GM19035 (cell line): Measurements from ENCODE around the gene TTLL7.

Experiments
- ATAC-seq: cut with Tn5 transposase; IDR thresholded peaks from one replicate; pipeline ENCODE4 v1.9.1; 2021; ENCODE audit not compliant: unreplicated experiment

TTLL7 gene

GRCh38 chr1:83998498-83999315 is at the start of gene TTLL7:
Gene TTLL7 (minus strand): TSS chr1:83999132. CDS start chr1:83952211, 46,921 bp downstream.
- ATAC-seq = peak; percentile 93

- ATAC-seq = no peak
Measured at GRCh38 chr1:84042461-84042860, 43.5 kb upstream of the TTLL7 start.

GRCh38 chr1:84037758-84038611 is 39.1 kb upstream of the TTLL7 start:
- no peak for ATAC-seq

GRCh38 chr1:84031802-84032327 is 32.9 kb upstream of the TTLL7 start:
- no peak for ATAC-seq

- no peak for ATAC-seq
Measured at GRCh38 chr1:84027368-84027767, 28.4 kb upstream of the TTLL7 start.

- ATAC-seq = no peak
Measured at GRCh38 chr1:84025966-84026365, 27.0 kb upstream of the TTLL7 start.

- no peak for ATAC-seq
Measured at GRCh38 chr1:84021822-84022221, 22.9 kb upstream of the TTLL7 start.

GRCh38 chr1:84020151-84020550 is 21.2 kb upstream of the TTLL7 start:
- ATAC-seq = no peak

GRCh38 chr1:84019217-84019616 is 20.3 kb upstream of the TTLL7 start:
- ATAC-seq = no peak

- no peak for ATAC-seq
Measured at GRCh38 chr1:84013708-84014107, 14.8 kb upstream of the TTLL7 start.

- no peak for ATAC-seq
Measured at GRCh38 chr1:84012018-84012417, 13.1 kb upstream of the TTLL7 start.

GRCh38 chr1:84010136-84010535 is 11.2 kb upstream of the TTLL7 start:
- ATAC-seq = no peak

GRCh38 chr1:84008631-84009030 is 9.7 kb upstream of the TTLL7 start:
- no peak for ATAC-seq

GRCh38 chr1:84006591-84006990 is 7.7 kb upstream of the TTLL7 start:
- ATAC-seq = no peak

GRCh38 chr1:84001501-84001900 is 2.6 kb upstream of the TTLL7 start:
- no peak for ATAC-seq

- no peak for ATAC-seq
Measured at GRCh38 chr1:84000954-84001495, 2.1 kb upstream of the TTLL7 start.

- no peak for ATAC-seq
Measured at GRCh38 chr1:84000196-84000885, 1.4 kb upstream of the TTLL7 start.

- ATAC-seq = peak; percentile 84
Measured at GRCh38 chr1:83999316-83999819, 436 bp upstream of the TTLL7 start.

- no peak for ATAC-seq
Measured at GRCh38 chr1:83998205-83998497, 781 bp downstream of the TTLL7 start.

GRCh38 chr1:83997631-83998030 is 1.3 kb downstream of the TTLL7 start:
- ATAC-seq = no peak

GRCh38 chr1:83996621-83997020 is 2.3 kb downstream of the TTLL7 start:
- ATAC-seq = no peak
